ENCODE measurements around the gene PACRG. TPM values are rescaled to one million over a fixed set of nuclear protein-coding genes. Genes with fewer than 3 reads are reported as not detected.
A peak's percentile ranks its signal among the peaks of the same experiment; 100 is the strongest.

PACRG gene
- total and polyA plus RNA-seq, 12 donors: 2.1 to 34.6 (median 10.0) TPM

GRCh38 chr6:162730502-162730901 lies 2.7 kb downstream of the PACRG start:
- DNase-seq (no peak), ATAC-seq (no peak)
- Histone ChIP-seq H3K4me1 (peaks cover 0 to 16% (median 8%) of the 10 kb centered on the region in 9 donors), H3K27me3 (no peaks in the 10 kb centered on the region), H3K27ac (no peak overlapping the region), H3K9me3 (peaks cover 0 to 16% (median 8%) of the 10 kb centered on the region in 11 donors), H3K36me3 (no peaks in the 10 kb centered on the region), H3K4me3 (no peak overlapping the region)
- TF ChIP-seq CTCF (IDR thresholded peaks at IDR 0.05): no peak
- intact Hi-C loops (cut with DNase I): loop anchor here in 3 of 10 donors (5.0 to 10.0 kb wide), 3 partner anchors 286 to 556 kb away; no protein-coding TSS in a partner anchor
- WGBS, 2 donors: 98 to 100% methylated on average over 1 of the region's 1 CpG

- Histone ChIP-seq H3K27me3 (no peaks in the 10 kb centered on the region), H3K4me1 (peaks cover 0 to 10% (median 0%) of the 10 kb centered on the region in 9 donors), H3K36me3 (no peaks in the 10 kb centered on the region), H3K27ac (no peak overlapping the region), H3K9me3 (peaks cover 0 to 16% (median 8%) of the 10 kb centered on the region in 11 donors), H3K4me3 (no peak overlapping the region)
- DNase-seq (no peak), ATAC-seq (peak in 3 of 8 donors; percentile 35 to 55 (median 42))
- TF ChIP-seq CTCF (IDR thresholded peaks at IDR 0.05): no peak
- intact Hi-C loops (cut with DNase I): loop anchor here in 3 of 10 donors (5.0 to 10.0 kb wide), 3 partner anchors 289 to 559 kb away; no protein-coding TSS in a partner anchor
- 69 to 76% methylated on average over 4 of the region's 4 CpGs for WGBS, 2 donors
These were observed 5.7 kb downstream of the PACRG start for GRCh38 chr6:162733489-162733888.

GRCh38 chr6:162736961-162737360 lies 9.2 kb downstream of the PACRG start:
- intact Hi-C loops (cut with DNase I): loop anchor here in 5 of 10 donors (5.0 to 10.0 kb wide), 4 partner anchors 290 to 562 kb away; no protein-coding TSS in a partner anchor
- peak in 6 of 8 donors; percentile 39 to 72 (median 56) for ATAC-seq

GRCh38 chr6:162750776-162751175 lies 23.0 kb downstream of the PACRG start:
- Histone ChIP-seq H3K4me1 (no peaks in the 10 kb centered on the region), H3K27ac (no peak overlapping the region), H3K27me3 (no peaks in the 10 kb centered on the region), H3K9me3 (peaks cover 0 to under 1% (median 0%) of the 10 kb centered on the region in 11 donors), H3K36me3 (no peaks in the 10 kb centered on the region), H3K4me3 (no peak overlapping the region)
- intact Hi-C loops (cut with DNase I): loop anchor here in 1 of 10 donors (5.0 kb wide), 1 partner anchor 448 kb away; no protein-coding TSS in a partner anchor
- ATAC-seq (no peak), DNase-seq (no peak)
- WGBS, 2 donors: 73 to 75% methylated on average over 3 of the region's 3 CpGs
- no peak for TF ChIP-seq CTCF (IDR thresholded peaks at IDR 0.05)

More at GRCh38 chr6:162736961-162737360, 9.2 kb downstream of the PACRG start:
- H3K9me3 ChIP-seq: no peaks in the 10 kb centered on the region
- no peaks in the 10 kb centered on the region for H3K27me3 ChIP-seq
- H3K4me1 ChIP-seq: peaks cover 0 to 7% (median 0%) of the 10 kb centered on the region in 9 donors
- WGBS, 2 donors: 20 to 29% methylated on average over 1 of the region's 1 CpG
- H3K4me3 ChIP-seq: no peak overlapping the region
- H3K36me3 ChIP-seq: no peaks in the 10 kb centered on the region
- no peak for DNase-seq
- peak in 7 of 9 donors; percentile 24 to 69 (median 56) for TF ChIP-seq CTCF (IDR thresholded peaks at IDR 0.05)
- no peak overlapping the region for H3K27ac ChIP-seq

Measured in heart right ventricle (tissue), 16 donors.